Gastroesophageal sphincter (tissue), 4 donors: Measurements from ENCODE around the gene SCYGR4. TPM values are rescaled to one million over a fixed set of nuclear protein-coding genes. Genes with fewer than 3 reads are reported as not detected.

Experiments
- ATAC-seq: fragments of 150-250 bp; one replicate; pipeline ENCODE4 v1.9.1; 2016; ENCODE audit warnings: mild to moderate bottlenecking, moderate library complexity
- H3K27ac ChIP-seq, 4 donors: fragments of 200-600 bp; sonication (generic) in 3 of 4; 1 replicate in 3 of 4; 2 replicates in 1 of 4; pipeline ENCODE4 v1.5.1; 2016 to 2019
- H3K27me3 ChIP-seq: fragments of 200-600 bp; sonication (generic); one replicate; pipeline ENCODE4 v1.5.1; 2019
- H3K36me3 ChIP-seq, 2 donors: fragments of 200-600 bp; sonication (generic); one replicate each; pipeline ENCODE4 v1.5.1; 2019; ENCODE audit warnings: control low read depth in 1 of 2
- H3K4me1 ChIP-seq, 3 donors: fragments of 200-600 bp; sonication (generic); 1 replicate in 2 of 3; 2 replicates in 1 of 3; pipeline ENCODE4 v1.5.1; 2016 to 2019; ENCODE audit warnings: control low read depth in 2 of 3
- H3K4me3 ChIP-seq, 2 donors: fragments of 200-600 bp; sonication (generic); one replicate each; pipeline ENCODE4 v1.5.1; 2019; ENCODE audit warnings: mild to moderate bottlenecking in 1 of 2, moderate library complexity in 1 of 2
- H3K9me3 ChIP-seq, 3 donors: fragments of 200-600 bp; sonication (generic); one replicate each; pipeline ENCODE4 v1.5.1; 2017 to 2019; ENCODE audit warnings: control low read depth in 2 of 3
- CTCF ChIP-seq, 4 experiments: fragments of 200-600 bp in 2 of 4; fragments of 450-650 bp in 2 of 4; sonication (generic) in 1 of 4; IDR thresholded peaks; one replicate each; pipeline ENCODE4 v1.5.1; 2017 to 2019; ENCODE audit warnings: antibody characterized with exemption in 4 of 4, mild to moderate bottlenecking in 2 of 4, moderate library complexity in 2 of 4
- EP300 ChIP-seq: sonication (generic); formaldehyde crosslinking; IDR thresholded peaks from one replicate; pipeline ENCODE4 v1.6.1; 2017; ENCODE audit warnings: antibody characterized with exemption, mild to moderate bottlenecking
- POLR2A ChIP-seq, 2 donors: fragments of 450-650 bp; IDR thresholded peaks; one replicate each; pipeline ENCODE4 v1.6.1; 2017; ENCODE audit warnings: antibody characterized with exemption in 2 of 2, mild to moderate bottlenecking in 2 of 2, moderate library complexity in 1 of 2
- POLR2AphosphoS5 ChIP-seq: sonication (generic); formaldehyde crosslinking; IDR thresholded peaks from one replicate; pipeline ENCODE4 v1.6.1; 2017; ENCODE audit warnings: antibody characterized with exemption
- WGBS, 2 donors: methylation state at CpG; one replicate each; pipeline ENCODE4 v1.1.5; 2018; ENCODE audit warnings: low coverage in 1 of 2; 5-methylcytosine and 5-hydroxymethylcytosine counted together
- total RNA-seq, 4 donors: library from RNA; depleted of rRNA; stranded (reverse); fragments of >200 nt; gene quantifications; one replicate each; pipeline ENCODE4 v1.1.0, GENCODE V29; 2016

The SCYGR4 gene
- under 1 TPM in 1 of 4 donors, not detected in 3; 0.62 TPM for total RNA-seq

- 43 to 53% methylated on average over 8 of the region's 20 CpGs for WGBS, 2 donors
- Histone ChIP-seq H3K9me3 (peaks cover 0 to 6% (median 0%) of the 10 kb centered on the region in 3 donors), H3K36me3 (no peaks in the 10 kb centered on the region), H3K4me1 (no peaks in the 10 kb centered on the region), H3K27ac (no peak within 1 kb of the TSS), H3K4me3 (no peak within 1 kb of the TSS), H3K27me3 (peaks cover 3% of the 10 kb centered on the region)
- TF ChIP-seq EP300 (no peak), CTCF (IDR thresholded peaks at IDR 0.05) (no peak), POLR2A (IDR thresholded peaks at IDR 0.05) (no peak), POLR2AphosphoS5 (no peak)
- ATAC-seq: no peak
Measured at GRCh38 chr2:227617316-227618230, at the start of gene SCYGR4. TSS of gene SCYGR4 (plus strand) at chr2:227617498. CDS start at chr2:227617498, 0 bp downstream.

- Histone ChIP-seq H3K36me3 (peaks cover 0 to 5% of the 10 kb centered on the region in 2 donors), H3K9me3 (no peaks in the 10 kb centered on the region), H3K4me3 (no peak overlapping the region), H3K4me1 (no peaks in the 10 kb centered on the region), H3K27ac (no peak overlapping the region), H3K27me3 (no peaks in the 10 kb centered on the region)
- no peak for ATAC-seq
- WGBS, 2 donors: 93 to 94% methylated on average over 2 of the region's 2 CpGs
- TF ChIP-seq CTCF (IDR thresholded peaks at IDR 0.05): no peak
- TF ChIP-seq POLR2AphosphoS5: no peak
- no peak for TF ChIP-seq POLR2A (IDR thresholded peaks at IDR 0.05)
Measured at GRCh38 chr2:227568852-227569169, 48.5 kb upstream of the SCYGR4 start.

GRCh38 chr2:227570615-227571014 lies 46.7 kb upstream of the SCYGR4 start:
- Histone ChIP-seq H3K36me3 (peaks cover 0 to 5% of the 10 kb centered on the region in 2 donors), H3K4me3 (no peak overlapping the region), H3K27ac (no peak overlapping the region), H3K9me3 (no peaks in the 10 kb centered on the region), H3K4me1 (no peaks in the 10 kb centered on the region), H3K27me3 (no peaks in the 10 kb centered on the region)
- TF ChIP-seq CTCF (IDR thresholded peaks at IDR 0.05): no peak
- TF ChIP-seq POLR2A (IDR thresholded peaks at IDR 0.05): no peak
- no peak for TF ChIP-seq EP300
- no peak for TF ChIP-seq POLR2AphosphoS5
- WGBS, 2 donors: 39 to 50% methylated on average over 1 of the region's 1 CpG
- no peak for ATAC-seq

GRCh38 chr2:227576110-227576509 lies 41.2 kb upstream of the SCYGR4 start:
- Histone ChIP-seq H3K9me3 (no peaks in the 10 kb centered on the region), H3K4me3 (no peak overlapping the region), H3K27ac (no peak overlapping the region), H3K4me1 (no peaks in the 10 kb centered on the region), H3K27me3 (no peaks in the 10 kb centered on the region), H3K36me3 (no peaks in the 10 kb centered on the region)
- TF ChIP-seq CTCF (IDR thresholded peaks at IDR 0.05) (no peak), EP300 (no peak), POLR2A (IDR thresholded peaks at IDR 0.05) (no peak), POLR2AphosphoS5 (no peak)
- ATAC-seq: no peak

GRCh38 chr2:227576812-227577211 lies 40.5 kb upstream of the SCYGR4 start:
- 56 to 72% methylated on average over 1 to 2 of the region's 2 CpGs for WGBS, 2 donors
- Histone ChIP-seq H3K9me3 (no peaks in the 10 kb centered on the region), H3K4me1 (no peaks in the 10 kb centered on the region), H3K27ac (no peak overlapping the region), H3K4me3 (no peak overlapping the region), H3K36me3 (no peaks in the 10 kb centered on the region), H3K27me3 (no peaks in the 10 kb centered on the region)
- TF ChIP-seq CTCF (IDR thresholded peaks at IDR 0.05) (no peak), POLR2A (IDR thresholded peaks at IDR 0.05) (no peak)
- no peak for ATAC-seq
